Retinal pigment epithelial cell (primary cell): Measurements from ENCODE around the gene DOK7.
A peak's percentile ranks its signal among the peaks of the same experiment; 100 is the strongest.

Experiments used
- DNase-seq: peaks from one replicate; pipeline ENCODE4 v3.0.0-alpha.2; 2010; ENCODE audit warnings: low read depth
- H3K4me3 ChIP-seq: 2 replicates; pipeline ENCODE4 v1.5.1; 2011; ENCODE audit warnings: mild to moderate bottlenecking, low read length, control low read depth, moderate library complexity
- CTCF ChIP-seq: conservative IDR thresholded peaks from 2 replicates; pipeline ENCODE4 v1.5.1; 2011; ENCODE audit warnings: low read depth, low read length, control low read depth, inconsistent platforms

DOK7 gene

GRCh38 chr4:3527101-3527913 lies 64.2 kb downstream of the DOK7 start:
- H3K4me3 ChIP-seq = no peak overlapping the region
- TF ChIP-seq CTCF = no peak
- no peak for DNase-seq

- no peak for TF ChIP-seq CTCF
- no peak for DNase-seq
- no peak overlapping the region for H3K4me3 ChIP-seq
These were observed 65.1 kb downstream of the DOK7 start for GRCh38 chr4:3527914-3528876.

- TF ChIP-seq CTCF = no peak
- no peak overlapping the region for H3K4me3 ChIP-seq
- DNase-seq = no peak
These were observed 66.3 kb downstream of the DOK7 start for GRCh38 chr4:3529363-3529762.

GRCh38 chr4:3530051-3530450 lies 66.9 kb downstream of the DOK7 start:
- TF ChIP-seq CTCF = no peak
- DNase-seq = no peak
- H3K4me3 ChIP-seq = no peak overlapping the region

GRCh38 chr4:3530663-3531254 lies 67.7 kb downstream of the DOK7 start:
- no peak for TF ChIP-seq CTCF
- DNase-seq = no peak
- peak overlapping the region; percentile 80 for H3K4me3 ChIP-seq

GRCh38 chr4:3531318-3531878 lies 68.3 kb downstream of the DOK7 start:
- H3K4me3 ChIP-seq = peak overlapping the region; percentile 80
- no peak for TF ChIP-seq CTCF
- no peak for DNase-seq
